Muscle of leg (tissue), 11 donors: ENCODE measurements around the gene SNPH. TPM values are rescaled to one million over a fixed set of nuclear protein-coding genes. Genes with fewer than 3 reads are reported as not detected.

Experiments
- DNase-seq: peaks from one replicate; pipeline ENCODE4 v3.0.0; 2013
- H3K27ac ChIP-seq: one replicate; pipeline ENCODE4 v1.5.1; 2013; ENCODE audit warnings: mild to moderate bottlenecking, low read length, control low read depth
- H3K27me3 ChIP-seq: one replicate; pipeline ENCODE4 v1.6.1; 2013; ENCODE audit warnings: low read length; ENCODE audit not compliant: control insufficient read depth, insufficient read depth
- H3K36me3 ChIP-seq: one replicate; pipeline ENCODE4 v1.6.1; 2013; ENCODE audit warnings: low read length; ENCODE audit not compliant: control insufficient read depth, insufficient read depth
- H3K4me1 ChIP-seq: one replicate; pipeline ENCODE4 v1.6.1; 2013; ENCODE audit warnings: low read length; ENCODE audit not compliant: control insufficient read depth, insufficient read depth
- H3K4me3 ChIP-seq: one replicate; pipeline ENCODE4 v1.5.1; 2013; ENCODE audit warnings: low read length, control low read depth
- H3K9me3 ChIP-seq: replicated peaks from 2 replicates; pipeline ENCODE4 v1.6.1; 2013; ENCODE audit warnings: low read depth, low read length; ENCODE audit not compliant: control insufficient read depth
- WGBS: methylation state at CpG from one replicate; pipeline ENCODE4 v1.1.5; 2013; ENCODE audit warnings: missing lambda C conversion rate; ENCODE audit not compliant: insufficient coverage; 5-methylcytosine and 5-hydroxymethylcytosine counted together
- polyA plus RNA-seq, 8 donors: library from polyadenylated mRNA; unstranded; fragments of 120-200 nt; gene quantifications; one replicate each; pipeline versions ENCODE4 v1.2.1 to v1.2.3, GENCODE V29; 2013; ENCODE audit warnings: inconsistent platforms in 1 of 8, low replicate concordance in 1 of 8; ENCODE audit not compliant: insufficient read length in 8 of 8, insufficient read depth in 1 of 8
- total RNA-seq: library from RNA; stranded (reverse); fragments of 120-200 nt; gene quantifications from one replicate; pipeline ENCODE4 v1.2.4, GENCODE V29; 2013

The SNPH gene
- total and polyA plus RNA-seq, 9 donors = 3.9 to 8.0 (median 5.5) TPM

GRCh38 chr20:1274485-1275311, 8.6 kb downstream of the SNPH start:
- peaks cover 28% of the 10 kb centered on the region for H3K4me1 ChIP-seq
- no peaks in the 10 kb centered on the region for H3K27me3 ChIP-seq
- WGBS = 76% methylated on average over 12 of the region's 14 CpGs
- no peak overlapping the region for H3K27ac ChIP-seq
- no peak for DNase-seq
- no peaks in the 10 kb centered on the region for H3K9me3 ChIP-seq
- no peak overlapping the region for H3K4me3 ChIP-seq
- no peaks in the 10 kb centered on the region for H3K36me3 ChIP-seq

GRCh38 chr20:1275919-1276318, 9.8 kb downstream of the SNPH start:
- H3K27me3 ChIP-seq = no peaks in the 10 kb centered on the region
- H3K4me3 ChIP-seq = no peak overlapping the region
- no CpG with 5 or more reads among the region's 2 CpGs for WGBS
- DNase-seq = no peak
- peaks cover 28% of the 10 kb centered on the region for H3K4me1 ChIP-seq
- H3K27ac ChIP-seq = no peak overlapping the region
- no peaks in the 10 kb centered on the region for H3K36me3 ChIP-seq
- no peaks in the 10 kb centered on the region for H3K9me3 ChIP-seq

- WGBS = 99% methylated on average over 6 of the region's 8 CpGs
Measured at GRCh38 chr20:1277529-1278322, 11.6 kb downstream of the SNPH start.

GRCh38 chr20:1278993-1279392, 12.9 kb downstream of the SNPH start:
- DNase-seq = no peak
- Histone ChIP-seq H3K36me3 (no peaks in the 10 kb centered on the region), H3K9me3 (no peaks in the 10 kb centered on the region), H3K4me1 (peaks cover 14% of the 10 kb centered on the region), H3K27ac (no peak overlapping the region), H3K27me3 (no peaks in the 10 kb centered on the region), H3K4me3 (no peak overlapping the region)
- no CpG with 5 or more reads among the region's 4 CpGs for whole genome bisulfite sequencing

More at GRCh38 chr20:1277529-1278322, 11.6 kb downstream of the SNPH start:
- Histone ChIP-seq H3K4me1 (peaks cover 21% of the 10 kb centered on the region), H3K27ac (no peak overlapping the region), H3K9me3 (no peaks in the 10 kb centered on the region), H3K27me3 (no peaks in the 10 kb centered on the region), H3K36me3 (no peaks in the 10 kb centered on the region), H3K4me3 (no peak overlapping the region)
- no peak for DNase-seq

GRCh38 chr20:1280195-1281102, 14.4 kb downstream of the SNPH start:
- no peak overlapping the region for H3K27ac ChIP-seq
- peaks cover under 1% of the 10 kb centered on the region for H3K4me1 ChIP-seq
- no peak for DNase-seq
- H3K27me3 ChIP-seq = no peaks in the 10 kb centered on the region
- no peaks in the 10 kb centered on the region for H3K9me3 ChIP-seq
- WGBS = 53% methylated on average over 3 of the region's 6 CpGs
- H3K36me3 ChIP-seq = no peaks in the 10 kb centered on the region
- no peak overlapping the region for H3K4me3 ChIP-seq

GRCh38 chr20:1281279-1282057, 15.4 kb downstream of the SNPH start:
- Histone ChIP-seq H3K27me3 (no peaks in the 10 kb centered on the region), H3K36me3 (no peaks in the 10 kb centered on the region), H3K4me3 (no peak overlapping the region), H3K9me3 (no peaks in the 10 kb centered on the region), H3K4me1 (peaks cover 3% of the 10 kb centered on the region), H3K27ac (no peak overlapping the region)
- 62% methylated on average over 5 of the region's 7 CpGs for WGBS
- no peak for DNase-seq

GRCh38 chr20:1282966-1283365, 16.9 kb downstream of the SNPH start:
- H3K27ac ChIP-seq = no peak overlapping the region
- H3K27me3 ChIP-seq = no peaks in the 10 kb centered on the region
- 63% methylated on average over 2 of the region's 3 CpGs for WGBS
- H3K36me3 ChIP-seq = no peaks in the 10 kb centered on the region
- H3K9me3 ChIP-seq = no peaks in the 10 kb centered on the region
- peaks cover 3% of the 10 kb centered on the region for H3K4me1 ChIP-seq
- H3K4me3 ChIP-seq = no peak overlapping the region
- no peak for DNase-seq

- no peaks in the 10 kb centered on the region for H3K9me3 ChIP-seq
- peaks cover 3% of the 10 kb centered on the region for H3K4me1 ChIP-seq
- DNase-seq = no peak
- no peaks in the 10 kb centered on the region for H3K27me3 ChIP-seq
- H3K27ac ChIP-seq = no peak overlapping the region
- 84% methylated on average over 6 of the region's 9 CpGs for WGBS
- H3K36me3 ChIP-seq = no peaks in the 10 kb centered on the region
- no peak overlapping the region for H3K4me3 ChIP-seq
Measured at GRCh38 chr20:1283522-1284510, 17.7 kb downstream of the SNPH start.
